Erythroblast (primary cell): Measurements from ENCODE around the gene ACTN4.

ENCODE experiments used
- GATA1 ChIP-seq: IDR thresholded peaks from 2 replicates; pipeline ENCODE4 v1.6.1; 2011; ENCODE audit warnings: low read depth, mild to moderate bottlenecking, control low read depth, low read length, moderate library complexity
- POLR2A ChIP-seq: IDR thresholded peaks from 2 replicates; pipeline ENCODE4 v1.6.1; 2011; ENCODE audit warnings: mild to moderate bottlenecking, low read length

DNA sequence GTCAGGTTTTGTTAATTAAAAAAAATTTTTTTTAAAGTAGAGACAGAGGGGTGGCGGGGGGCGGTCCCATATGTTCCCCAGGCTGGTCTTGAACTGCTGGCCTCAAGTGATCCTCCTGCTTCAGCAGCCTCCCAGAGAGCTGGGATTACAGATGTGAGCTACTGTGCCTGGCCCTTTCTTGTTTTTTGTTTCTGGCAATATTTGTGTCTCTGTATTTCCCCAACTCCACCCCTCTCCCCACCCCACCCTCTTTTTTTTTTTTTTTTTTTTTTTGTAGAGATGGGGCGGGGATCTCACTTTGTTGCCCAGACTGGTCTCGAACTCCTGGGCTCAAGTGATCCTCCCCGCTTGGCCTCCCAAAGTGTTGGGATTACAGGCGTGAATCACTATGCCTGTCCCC lies 97.4 kb downstream of the ACTN4 start:
- TF ChIP-seq POLR2A (no peak), GATA1 (no peak)
